ENCODE measurements around the gene PIGN.

GRCh38 chr18:62044490-62045000 is 142.3 kb downstream of the PIGN start:
- TF ChIP-seq POLR2A (IDR thresholded peaks at IDR 0.05; ENCODE audit: low read depth) (no peak), CTCF (IDR thresholded peaks at IDR 0.05) (no peak), POLR2AphosphoS5 (IDR thresholded peaks at IDR 0.05) (no peak)

All from esophagus muscularis mucosa (tissue), 3 donors.